Glutamatergic neuron (in vitro differentiated cells): ENCODE measurements around the gene GPR4. TPM values are rescaled to one million over a fixed set of nuclear protein-coding genes. Genes with fewer than 3 reads are reported as not detected.
"Not testable (repeated sequence)": the region's sequence is repeated elsewhere in the genome, so short reads cannot be mapped to it uniquely, and the experiment has no call there.

ENCODE experiments used
- DNase-seq: peaks from one replicate; pipeline ENCODE4 v3.0.0; 2022
- H3K27ac Mint-ChIP-seq: one replicate; pipeline ENCODE4 v1.8.0; 2020; ENCODE audit warnings: mild to moderate bottlenecking, mixed read lengths, inconsistent platforms; ENCODE audit not compliant: unreplicated experiment
- H3K27me3 Mint-ChIP-seq: one replicate; pipeline ENCODE4 v1.8.0; 2020; ENCODE audit warnings: mild to moderate bottlenecking, moderate library complexity, mixed read lengths, inconsistent platforms; ENCODE audit not compliant: unreplicated experiment
- H3K36me3 Mint-ChIP-seq: one replicate; pipeline ENCODE4 v1.8.0; 2020; ENCODE audit warnings: mild to moderate bottlenecking, mixed read lengths, inconsistent platforms; ENCODE audit not compliant: unreplicated experiment
- H3K4me1 Mint-ChIP-seq: one replicate; pipeline ENCODE4 v1.8.0; 2020; ENCODE audit warnings: mild to moderate bottlenecking, low read depth, mixed read lengths, inconsistent platforms; ENCODE audit not compliant: unreplicated experiment
- H3K4me3 Mint-ChIP-seq: one replicate; pipeline ENCODE4 v1.8.0; 2020; ENCODE audit warnings: mild to moderate bottlenecking, mixed read lengths, inconsistent platforms; ENCODE audit not compliant: unreplicated experiment
- H3K9me3 Mint-ChIP-seq: one replicate; pipeline ENCODE4 v1.8.0; 2020; ENCODE audit warnings: mild to moderate bottlenecking, moderate library complexity, mixed read lengths, inconsistent platforms; ENCODE audit not compliant: unreplicated experiment
- total RNA-seq: library from RNA; stranded (reverse); fragmentation: NEBNext Ultra II Directional; extraction: Animal tissue kit (Norgen Biotek cat#: 25700); gene quantifications from one replicate; pipeline ENCODE4 v1.2.1, GENCODE V29; 2021; ENCODE audit not compliant: unreplicated experiment
- TF ChIP-seq, protein P1 (sequence below): fragments of 200-600 bp; sonication (generic); IDR thresholded peaks from one replicate; pipeline ENCODE4 v1.5.0; 2021; ENCODE audit not compliant: partially characterized antibody, unreplicated experiment

GPR4 gene
- total RNA-seq, 1 donor from 2014 or later: not detected

- H3K4me3 Mint-ChIP-seq: no peak overlapping the region
- peaks cover 5% of the 10 kb centered on the region for H3K27me3 Mint-ChIP-seq
- DNase-seq: no peak
- peaks cover 7% of the 10 kb centered on the region for H3K9me3 Mint-ChIP-seq
- no peaks in the 10 kb centered on the region for H3K4me1 Mint-ChIP-seq
- H3K36me3 Mint-ChIP-seq: peaks cover 7% of the 10 kb centered on the region
- H3K27ac Mint-ChIP-seq: no peak overlapping the region
- TF ChIP-seq, protein P1, sequence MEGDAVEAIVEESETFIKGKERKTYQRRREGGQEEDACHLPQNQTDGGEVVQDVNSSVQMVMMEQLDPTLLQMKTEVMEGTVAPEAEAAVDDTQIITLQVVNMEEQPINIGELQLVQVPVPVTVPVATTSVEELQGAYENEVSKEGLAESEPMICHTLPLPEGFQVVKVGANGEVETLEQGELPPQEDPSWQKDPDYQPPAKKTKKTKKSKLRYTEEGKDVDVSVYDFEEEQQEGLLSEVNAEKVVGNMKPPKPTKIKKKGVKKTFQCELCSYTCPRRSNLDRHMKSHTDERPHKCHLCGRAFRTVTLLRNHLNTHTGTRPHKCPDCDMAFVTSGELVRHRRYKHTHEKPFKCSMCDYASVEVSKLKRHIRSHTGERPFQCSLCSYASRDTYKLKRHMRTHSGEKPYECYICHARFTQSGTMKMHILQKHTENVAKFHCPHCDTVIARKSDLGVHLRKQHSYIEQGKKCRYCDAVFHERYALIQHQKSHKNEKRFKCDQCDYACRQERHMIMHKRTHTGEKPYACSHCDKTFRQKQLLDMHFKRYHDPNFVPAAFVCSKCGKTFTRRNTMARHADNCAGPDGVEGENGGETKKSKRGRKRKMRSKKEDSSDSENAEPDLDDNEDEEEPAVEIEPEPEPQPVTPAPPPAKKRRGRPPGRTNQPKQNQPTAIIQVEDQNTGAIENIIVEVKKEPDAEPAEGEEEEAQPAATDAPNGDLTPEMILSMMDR: no peak
Measured at GRCh38 chr19:45623984-45624383, 22.0 kb upstream of the GPR4 start.

DNA sequence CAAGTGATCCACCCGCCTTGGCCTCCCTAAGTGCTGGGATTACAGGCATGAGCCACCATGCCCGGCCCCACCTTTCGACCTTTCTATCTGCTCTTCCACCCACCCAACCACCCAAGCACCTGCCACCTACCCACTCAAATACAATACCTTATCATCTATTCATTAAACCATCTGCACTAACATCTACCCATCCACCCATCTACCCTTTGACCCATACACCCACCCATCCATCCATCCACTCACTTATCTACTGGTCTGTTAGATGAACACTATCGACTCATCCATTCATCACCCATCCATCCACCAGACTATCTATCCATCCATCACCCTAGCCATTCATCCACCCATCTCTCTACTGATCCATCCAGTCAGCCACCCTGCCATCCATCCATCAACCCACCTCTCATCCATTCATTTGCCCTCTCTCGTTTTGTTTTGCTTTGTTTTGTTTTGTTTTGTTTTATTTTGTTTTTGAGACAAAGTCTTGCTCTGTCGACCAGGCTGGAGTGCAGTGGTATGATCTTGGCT lies 20.0 kb upstream of the GPR4 start:
- Mint-ChIP-seq H3K4me3 (no peak overlapping the region), H3K4me1 (no peaks in the 10 kb centered on the region), H3K27ac (peak overlapping the region; percentile 1), H3K36me3 (peaks cover 7% of the 10 kb centered on the region), H3K9me3 (peaks cover 7% of the 10 kb centered on the region), H3K27me3 (peaks cover 5% of the 10 kb centered on the region)
- DNase-seq: no peak
- TF ChIP-seq, protein P1: no peak

GRCh38 chr19:45621389-45621788 lies 19.4 kb upstream of the GPR4 start:
- no peak overlapping the region for H3K4me3 Mint-ChIP-seq
- H3K36me3 Mint-ChIP-seq: peaks cover 7% of the 10 kb centered on the region
- no peaks in the 10 kb centered on the region for H3K4me1 Mint-ChIP-seq
- no peak for DNase-seq
- H3K27me3 Mint-ChIP-seq: peaks cover 5% of the 10 kb centered on the region
- peaks cover 7% of the 10 kb centered on the region for H3K9me3 Mint-ChIP-seq
- TF ChIP-seq, protein P1: no peak
- no peak overlapping the region for H3K27ac Mint-ChIP-seq

DNA sequence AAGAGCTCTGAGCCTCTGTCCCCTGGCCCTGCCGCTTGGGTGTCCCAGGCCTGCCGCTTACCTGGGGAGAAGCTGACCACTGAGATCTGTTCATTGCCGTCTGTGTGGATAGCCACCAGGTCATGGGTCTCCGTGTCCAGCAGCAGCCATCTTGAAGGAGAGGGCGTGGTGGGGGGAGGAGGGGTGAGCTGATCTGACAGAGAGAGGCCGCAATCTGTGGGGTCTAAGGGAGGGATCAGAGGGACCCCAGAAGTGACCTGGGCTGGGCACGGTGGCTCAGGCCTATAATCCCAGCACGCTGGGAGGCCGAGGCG lies 14.6 kb upstream of the GPR4 start:
- Mint-ChIP-seq H3K27me3 (no peaks in the 10 kb centered on the region), H3K27ac (no peak overlapping the region), H3K36me3 (peaks cover 8% of the 10 kb centered on the region), H3K4me1 (no peaks in the 10 kb centered on the region), H3K9me3 (peaks cover 2% of the 10 kb centered on the region), H3K4me3 (no peak overlapping the region)
- no peak for DNase-seq
- TF ChIP-seq, protein P1: no peak

DNA sequence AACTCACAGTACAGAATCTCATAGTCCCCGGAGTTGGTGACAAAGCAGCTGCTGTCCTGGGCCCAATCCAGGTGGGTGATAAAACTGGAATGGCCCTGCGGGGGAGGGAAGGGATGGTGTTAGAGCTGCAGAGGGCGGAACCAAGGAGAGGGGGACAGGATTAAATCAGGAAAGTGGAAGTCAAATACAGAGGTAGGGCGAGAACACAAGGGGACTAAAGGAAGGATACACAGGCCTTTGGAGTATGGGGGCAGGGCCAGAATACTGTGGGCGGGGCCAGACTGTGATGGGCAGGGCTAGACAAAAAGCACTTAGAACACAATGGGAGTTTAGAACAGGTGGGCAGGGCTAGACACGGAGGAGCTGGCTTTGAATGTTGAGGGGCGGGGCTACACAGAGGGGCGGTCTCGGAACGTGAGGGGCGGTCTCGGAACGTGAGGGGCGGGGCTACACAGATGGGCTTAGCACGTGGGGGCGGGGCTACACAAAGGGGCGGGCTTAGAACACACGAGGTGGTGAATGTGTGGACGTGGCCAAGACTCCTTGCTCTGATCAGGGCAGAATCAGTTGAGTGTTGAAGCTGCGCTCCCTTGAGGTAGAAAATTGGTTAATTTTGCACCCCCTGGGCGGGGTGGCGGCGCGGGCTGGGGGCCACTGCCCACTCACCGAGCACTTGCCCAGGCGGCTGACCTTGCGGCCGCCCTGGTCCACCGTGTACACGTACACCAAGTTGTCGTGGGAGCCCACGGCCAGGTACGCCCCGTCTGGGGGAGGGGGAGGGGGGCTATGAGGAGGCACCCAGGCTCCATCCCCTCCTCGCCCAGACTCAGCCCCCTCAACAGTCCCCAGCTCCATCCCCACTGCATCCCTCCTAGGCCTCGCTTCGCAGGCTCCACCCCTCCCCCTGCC lies 14.0 kb upstream of the GPR4 start:
- Mint-ChIP-seq H3K4me1 (no peaks in the 10 kb centered on the region), H3K27ac (peak overlapping the region; percentile 91), H3K27me3 (no peaks in the 10 kb centered on the region), H3K4me3 (peak overlapping the region; percentile 82), H3K9me3 (peaks cover 2% of the 10 kb centered on the region), H3K36me3 (peaks cover 8% of the 10 kb centered on the region)
- peak; percentile 96 for DNase-seq
- TF ChIP-seq, protein P1: no peak

GRCh38 chr19:45615056-45615455 lies 13.0 kb upstream of the GPR4 start:
- not testable (repeated sequence) for H3K27ac Mint-ChIP-seq, H3K9me3 Mint-ChIP-seq, DNase-seq, H3K4me3 Mint-ChIP-seq, H3K27me3 Mint-ChIP-seq, H3K36me3 Mint-ChIP-seq, H3K4me1 Mint-ChIP-seq
